Fibroblast of mammary gland (primary cell): Measurements from ENCODE around the gene TLX1.

ENCODE experiments used
- DNase-seq: peaks from one replicate; pipeline ENCODE4 v3.0.0-alpha.2; 2010; ENCODE audit warnings: low read depth
- H3K4me3 ChIP-seq: 2 replicates; pipeline ENCODE4 v1.5.1; 2011; ENCODE audit warnings: low read depth, mild to moderate bottlenecking, low read length, moderate library complexity; ENCODE audit not compliant: control insufficient read depth
- TF ChIP-seq, protein P1 (sequence below): conservative IDR thresholded peaks from 2 replicates; pipeline ENCODE4 v1.5.1; 2011; ENCODE audit warnings: low read depth, low read length, inconsistent platforms; ENCODE audit not compliant: control insufficient read depth, insufficient read depth

The TLX1 gene

GRCh38 chr10:101130984-101131961 lies at the start of gene TLX1:
Gene TLX1, plus strand, starts transcription at chr10:101131300. Its CDS starts 242 bp downstream, at chr10:101131542.
- H3K4me3 ChIP-seq = no peak within 1 kb of the TSS
- TF ChIP-seq, protein P1, sequence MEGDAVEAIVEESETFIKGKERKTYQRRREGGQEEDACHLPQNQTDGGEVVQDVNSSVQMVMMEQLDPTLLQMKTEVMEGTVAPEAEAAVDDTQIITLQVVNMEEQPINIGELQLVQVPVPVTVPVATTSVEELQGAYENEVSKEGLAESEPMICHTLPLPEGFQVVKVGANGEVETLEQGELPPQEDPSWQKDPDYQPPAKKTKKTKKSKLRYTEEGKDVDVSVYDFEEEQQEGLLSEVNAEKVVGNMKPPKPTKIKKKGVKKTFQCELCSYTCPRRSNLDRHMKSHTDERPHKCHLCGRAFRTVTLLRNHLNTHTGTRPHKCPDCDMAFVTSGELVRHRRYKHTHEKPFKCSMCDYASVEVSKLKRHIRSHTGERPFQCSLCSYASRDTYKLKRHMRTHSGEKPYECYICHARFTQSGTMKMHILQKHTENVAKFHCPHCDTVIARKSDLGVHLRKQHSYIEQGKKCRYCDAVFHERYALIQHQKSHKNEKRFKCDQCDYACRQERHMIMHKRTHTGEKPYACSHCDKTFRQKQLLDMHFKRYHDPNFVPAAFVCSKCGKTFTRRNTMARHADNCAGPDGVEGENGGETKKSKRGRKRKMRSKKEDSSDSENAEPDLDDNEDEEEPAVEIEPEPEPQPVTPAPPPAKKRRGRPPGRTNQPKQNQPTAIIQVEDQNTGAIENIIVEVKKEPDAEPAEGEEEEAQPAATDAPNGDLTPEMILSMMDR = no peak
- no peak for DNase-seq

GRCh38 chr10:101085846-101086245 lies 45.3 kb upstream of the TLX1 start:
- no peak overlapping the region for H3K4me3 ChIP-seq
- TF ChIP-seq, protein P1 = no peak
- peak; percentile 15 for DNase-seq

- no peak overlapping the region for H3K4me3 ChIP-seq
- no peak for DNase-seq
- TF ChIP-seq, protein P1 = no peak
Observed at GRCh38 chr10:101087376-101087775, 43.7 kb upstream of the TLX1 start.

DNA sequence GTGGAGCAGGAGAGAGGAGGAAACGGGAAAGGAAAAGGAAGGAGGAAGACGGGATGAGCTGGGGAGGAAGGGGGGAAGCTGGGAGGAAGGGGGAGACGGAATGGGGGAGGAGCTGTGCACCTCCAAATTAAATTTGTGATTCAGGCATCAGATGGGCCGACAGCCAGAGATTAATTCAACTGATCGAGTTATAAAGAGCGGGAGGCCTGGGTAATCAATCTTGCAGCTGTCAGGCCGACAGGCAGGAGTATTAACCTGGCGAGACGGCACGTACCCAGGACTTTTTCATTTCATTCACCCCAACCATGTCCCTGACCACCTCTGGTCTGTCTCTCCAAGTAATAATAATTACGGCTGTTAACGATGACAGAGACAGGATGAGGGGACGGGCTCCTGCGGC lies 43.1 kb upstream of the TLX1 start:
- TF ChIP-seq, protein P1 = no peak
- DNase-seq = no peak
- H3K4me3 ChIP-seq = no peak overlapping the region

- H3K4me3 ChIP-seq = no peak overlapping the region
- TF ChIP-seq, protein P1 = no peak
- DNase-seq = no peak
Observed at GRCh38 chr10:101089520-101090299, 41.4 kb upstream of the TLX1 start.

- TF ChIP-seq, protein P1 = no peak
- H3K4me3 ChIP-seq = no peak overlapping the region
- no peak for DNase-seq
Observed at GRCh38 chr10:101090597-101090996, 40.5 kb upstream of the TLX1 start.
